Epithelial cell of esophagus (primary cell): ENCODE data around the gene SRD5A1.

Experiments
- DNase-seq: peaks from one replicate; pipeline ENCODE4 v3.0.0; 2010; ENCODE audit warnings: low read depth
- H3K4me3 ChIP-seq: 2 replicates; pipeline ENCODE4 v1.5.1; 2011; ENCODE audit warnings: mild to moderate bottlenecking, low read length, control low read depth
- CTCF ChIP-seq: IDR thresholded peaks from 2 replicates; pipeline ENCODE4 v1.5.1; 2011; ENCODE audit warnings: low read depth, mild to moderate bottlenecking, low read length, control low read depth, inconsistent platforms; ENCODE audit not compliant: insufficient read depth; ENCODE audit errors: missing control alignments

SRD5A1 gene

GRCh38 chr5:6700685-6701355 is 67.6 kb downstream of the SRD5A1 start:
- H3K4me3 ChIP-seq: no peak overlapping the region
- no peak for TF ChIP-seq CTCF
- no peak for DNase-seq

- H3K4me3 ChIP-seq: no peak overlapping the region
- TF ChIP-seq CTCF: no peak
- DNase-seq: no peak
Measured at GRCh38 chr5:6701491-6701890, 68.3 kb downstream of the SRD5A1 start.

- TF ChIP-seq CTCF: no peak
- no peak for DNase-seq
- H3K4me3 ChIP-seq: no peak overlapping the region
Measured at GRCh38 chr5:6702633-6703032, 69.4 kb downstream of the SRD5A1 start.

- no peak for TF ChIP-seq CTCF
Measured at GRCh38 chr5:6703806-6704205, 70.6 kb downstream of the SRD5A1 start.

GRCh38 chr5:6704361-6704851 is 71.2 kb downstream of the SRD5A1 start:
- DNase-seq: peak; percentile 91
- H3K4me3 ChIP-seq: no peak overlapping the region
- no peak for TF ChIP-seq CTCF

More at GRCh38 chr5:6703806-6704205, 70.6 kb downstream of the SRD5A1 start:
- DNase-seq: no peak
- no peak overlapping the region for H3K4me3 ChIP-seq

DNA sequence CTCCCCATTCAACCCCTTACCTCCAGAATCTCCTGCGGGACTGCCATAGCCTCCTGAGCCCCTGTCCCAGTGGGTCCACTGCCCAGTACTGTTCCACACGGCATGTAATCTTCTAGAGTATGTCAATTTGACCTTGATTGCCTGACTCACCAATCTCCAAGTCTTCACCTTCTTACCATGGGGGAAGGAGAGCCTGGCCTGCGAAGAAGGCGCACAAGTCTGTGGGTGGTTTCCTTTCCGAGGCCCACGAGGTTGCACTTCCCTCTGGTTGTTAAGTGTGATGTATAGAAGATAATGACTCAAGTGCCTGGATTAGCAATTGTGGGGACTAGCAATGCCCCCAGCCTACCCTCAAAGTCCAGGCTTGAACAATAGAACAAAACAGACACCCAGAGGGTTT is 71.8 kb downstream of the SRD5A1 start:
- no peak overlapping the region for H3K4me3 ChIP-seq
- no peak for DNase-seq
- TF ChIP-seq CTCF: no peak

DNA sequence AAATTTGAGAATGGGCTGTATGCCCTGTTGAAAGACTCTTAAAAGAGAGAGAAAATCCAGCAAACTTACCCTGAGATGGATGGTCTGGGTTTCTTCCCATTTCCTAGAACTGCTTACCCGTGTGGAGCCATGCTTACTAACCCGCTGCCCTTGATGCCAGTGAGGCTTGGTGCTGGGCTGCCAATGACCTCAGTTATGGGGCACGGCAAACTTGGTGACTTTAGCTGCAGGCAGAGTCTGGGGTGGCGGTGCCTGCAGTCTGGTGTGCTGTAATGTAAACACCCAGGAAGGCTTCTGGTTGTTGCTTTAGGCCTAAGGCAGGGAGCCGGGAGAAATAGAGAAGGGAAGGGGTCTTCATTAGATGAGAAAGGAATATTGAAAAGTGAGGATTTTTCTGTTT is 72.7 kb downstream of the SRD5A1 start:
- no peak for DNase-seq
- no peak overlapping the region for H3K4me3 ChIP-seq
- TF ChIP-seq CTCF: no peak
